KMS-11 (cell line): ENCODE results near the gene MAP4K5.
A peak's percentile ranks its signal among the peaks of the same experiment; 100 is the strongest.

Source experiments
- H2AFZ ChIP-seq: fragments of 200-600 bp; sonication (generic); 2 replicates; pipeline ENCODE4 v1.6.1; 2016; ENCODE audit warnings: antibody characterized with exemption, mixed run types, low read depth
- H3K27ac ChIP-seq: fragments of 200-600 bp; sonication (generic); 2 replicates; pipeline ENCODE4 v1.6.1; 2016; ENCODE audit warnings: mild to moderate bottlenecking, mixed run types
- H3K27me3 ChIP-seq: fragments of 200-600 bp; sonication (generic); 2 replicates; pipeline ENCODE4 v1.6.1; 2017; ENCODE audit warnings: mild to moderate bottlenecking, low read depth, mixed run types, moderate library complexity; ENCODE audit not compliant: insufficient read depth
- H3K36me3 ChIP-seq: fragments of 200-600 bp; sonication (generic); 2 replicates; pipeline ENCODE4 v1.6.1; 2017; ENCODE audit warnings: mild to moderate bottlenecking, mixed run types; ENCODE audit not compliant: insufficient read depth
- H3K4me1 ChIP-seq: fragments of 200-600 bp; sonication (generic); 2 replicates; pipeline ENCODE4 v1.6.1; 2016; ENCODE audit warnings: mild to moderate bottlenecking, low read depth, mixed run types; ENCODE audit not compliant: poor library complexity, severe bottlenecking
- H3K4me2 ChIP-seq: fragments of 200-600 bp; sonication (generic); 2 replicates; pipeline ENCODE4 v1.7.0; 2016; ENCODE audit warnings: mild to moderate bottlenecking, mixed run types
- H3K4me3 ChIP-seq: fragments of 200-600 bp; sonication (generic); IDR thresholded peaks from 2 replicates; pipeline ENCODE4 v1.6.1; 2017; ENCODE audit warnings: low read depth, low read length, mixed read lengths; ENCODE audit not compliant: insufficient read depth
- H3K79me2 ChIP-seq: fragments of 200-600 bp; sonication (generic); 2 replicates; pipeline ENCODE4 v1.6.1; 2016; ENCODE audit warnings: low read depth, mixed run types; ENCODE audit not compliant: insufficient read depth
- H3K9ac ChIP-seq: fragments of 200-600 bp; sonication (generic); 2 replicates; pipeline ENCODE4 v1.6.1; 2016; ENCODE audit warnings: mild to moderate bottlenecking, mixed run types
- H4K20me1 ChIP-seq: fragments of 200-600 bp; sonication (generic); 2 replicates; pipeline ENCODE4 v1.6.1; 2016; ENCODE audit warnings: mild to moderate bottlenecking, mixed run types; ENCODE audit not compliant: insufficient read depth
- CTCF ChIP-seq: fragments of 200-600 bp; sonication (generic); conservative IDR thresholded peaks from 2 replicates; pipeline ENCODE4 v1.6.1; 2017; ENCODE audit warnings: low read depth, mild to moderate bottlenecking, antibody characterized with exemption, low read length, moderate library complexity, mixed read lengths

Gene MAP4K5

GRCh38 chr14:50532502-50533240, at the start of gene MAP4K5:
Gene MAP4K5, minus strand, starts transcription at chr14:50532569. Its CDS starts 520 bp downstream, at chr14:50532049.
- Histone ChIP-seq H3K27ac (peak within 1 kb of the TSS; percentile 68), H3K4me3 (no peak within 1 kb of the TSS), H3K36me3 (no peaks in the 10 kb centered on the region), H3K9ac (peak within 1 kb of the TSS; percentile 86), H3K27me3 (no peaks in the 10 kb centered on the region), H4K20me1 (no peaks in the 10 kb centered on the region), H3K4me1 (peaks cover 21% of the 10 kb centered on the region), H3K79me2 (peaks cover 41% of the 10 kb centered on the region), H2AFZ (peak within 1 kb of the TSS; percentile 81), H3K4me2 (peak within 1 kb of the TSS; percentile 88)
- peak; percentile 28; the same call in 1 of the 2 replicates for TF ChIP-seq CTCF

- Histone ChIP-seq H3K9ac (no peak overlapping the region), H3K36me3 (no peaks in the 10 kb centered on the region), H4K20me1 (no peaks in the 10 kb centered on the region), H3K27ac (no peak overlapping the region), H3K27me3 (no peaks in the 10 kb centered on the region), H3K4me3 (no peak overlapping the region), H3K4me1 (no peaks in the 10 kb centered on the region), H3K4me2 (no peak overlapping the region), H2AFZ (no peak overlapping the region), H3K79me2 (no peaks in the 10 kb centered on the region)
- TF ChIP-seq CTCF, result no peak
Observed at GRCh38 chr14:50578433-50578832, 46.1 kb upstream of the MAP4K5 start.

GRCh38 chr14:50577982-50578381, 45.6 kb upstream of the MAP4K5 start:
- Histone ChIP-seq H3K9ac (no peak overlapping the region), H3K4me2 (no peak overlapping the region), H3K79me2 (no peaks in the 10 kb centered on the region), H2AFZ (no peak overlapping the region), H3K4me3 (no peak overlapping the region), H3K27ac (no peak overlapping the region), H3K4me1 (no peaks in the 10 kb centered on the region), H4K20me1 (no peaks in the 10 kb centered on the region), H3K36me3 (no peaks in the 10 kb centered on the region), H3K27me3 (no peaks in the 10 kb centered on the region)
- TF ChIP-seq CTCF, result no peak

GRCh38 chr14:50575769-50576168, 43.4 kb upstream of the MAP4K5 start:
- Histone ChIP-seq H3K4me3 (no peak overlapping the region), H2AFZ (no peak overlapping the region), H4K20me1 (no peaks in the 10 kb centered on the region), H3K27ac (no peak overlapping the region), H3K27me3 (no peaks in the 10 kb centered on the region), H3K79me2 (no peaks in the 10 kb centered on the region), H3K36me3 (no peaks in the 10 kb centered on the region), H3K4me1 (no peaks in the 10 kb centered on the region), H3K9ac (no peak overlapping the region), H3K4me2 (no peak overlapping the region)
- TF ChIP-seq CTCF, result no peak
